Thyroid gland (tissue), 4 donors: ENCODE results near the gene UBE2H.

Source experiments
- POLR2A ChIP-seq, 2 donors: fragments of 450-650 bp; IDR thresholded peaks; one replicate each; pipeline ENCODE4 v1.6.1; 2017; ENCODE audit warnings: antibody characterized with exemption in 2 of 2, mild to moderate bottlenecking in 2 of 2, moderate library complexity in 1 of 2
- TF ChIP-seq, protein P1 (sequence below), 6 experiments: fragments of 200-600 bp in 3 of 6; fragments of 450-650 bp in 3 of 6; sonication (generic) in 3 of 6; IDR thresholded peaks; one replicate each; pipeline ENCODE4 v1.5.1; 2016 to 2019; ENCODE audit warnings: antibody characterized with exemption in 6 of 6, mild to moderate bottlenecking in 2 of 6, inconsistent platforms in 1 of 6, moderate library complexity in 1 of 6

DNA sequence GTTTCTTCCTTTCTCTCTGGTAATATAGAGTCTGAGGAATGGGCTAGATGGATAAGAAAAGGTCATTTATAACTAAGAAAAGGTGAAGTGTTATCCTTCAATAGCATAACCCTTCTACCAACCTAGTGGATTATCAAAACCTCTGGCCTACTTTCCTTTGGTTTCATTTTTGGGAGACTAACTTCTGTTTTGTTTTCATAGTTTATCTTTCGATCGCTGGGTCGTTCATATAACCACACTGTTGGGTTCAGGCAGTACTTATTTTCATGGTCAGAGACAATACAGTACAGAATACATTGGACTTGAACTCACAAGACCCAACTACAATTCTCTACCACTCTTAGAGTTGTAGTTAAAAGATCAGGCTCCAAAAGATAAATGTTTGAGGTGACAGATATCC lies 86.5 kb downstream of the UBE2H start:
- TF ChIP-seq, protein P1, sequence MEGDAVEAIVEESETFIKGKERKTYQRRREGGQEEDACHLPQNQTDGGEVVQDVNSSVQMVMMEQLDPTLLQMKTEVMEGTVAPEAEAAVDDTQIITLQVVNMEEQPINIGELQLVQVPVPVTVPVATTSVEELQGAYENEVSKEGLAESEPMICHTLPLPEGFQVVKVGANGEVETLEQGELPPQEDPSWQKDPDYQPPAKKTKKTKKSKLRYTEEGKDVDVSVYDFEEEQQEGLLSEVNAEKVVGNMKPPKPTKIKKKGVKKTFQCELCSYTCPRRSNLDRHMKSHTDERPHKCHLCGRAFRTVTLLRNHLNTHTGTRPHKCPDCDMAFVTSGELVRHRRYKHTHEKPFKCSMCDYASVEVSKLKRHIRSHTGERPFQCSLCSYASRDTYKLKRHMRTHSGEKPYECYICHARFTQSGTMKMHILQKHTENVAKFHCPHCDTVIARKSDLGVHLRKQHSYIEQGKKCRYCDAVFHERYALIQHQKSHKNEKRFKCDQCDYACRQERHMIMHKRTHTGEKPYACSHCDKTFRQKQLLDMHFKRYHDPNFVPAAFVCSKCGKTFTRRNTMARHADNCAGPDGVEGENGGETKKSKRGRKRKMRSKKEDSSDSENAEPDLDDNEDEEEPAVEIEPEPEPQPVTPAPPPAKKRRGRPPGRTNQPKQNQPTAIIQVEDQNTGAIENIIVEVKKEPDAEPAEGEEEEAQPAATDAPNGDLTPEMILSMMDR (IDR thresholded peaks at IDR 0.05): no peak
- no peak for TF ChIP-seq POLR2A (IDR thresholded peaks at IDR 0.05)
